ENCODE results near the gene COL5A1.

GRCh38 chr9:134722120-134722701, 80.6 kb downstream of the COL5A1 start:
- TF ChIP-seq POLR2A (IDR thresholded peaks at IDR 0.05) (no peak), CTCF (IDR thresholded peaks at IDR 0.05) (no peak), POLR2AphosphoS5 (IDR thresholded peaks at IDR 0.05) (no peak), EP300 (IDR thresholded peaks at IDR 0.05) (no peak)

All from upper lobe of left lung (tissue), 4 donors.